ENCODE data around the gene MYO7B.

The MYO7B gene

GRCh38 chr2:127535422-127535901 is at the start of gene MYO7B:
MYO7B (plus strand) TSS chr2:127535683; CDS start chr2:127559723, 24,040 bp downstream.
- no peak for DNase-seq

- no peak for DNase-seq
Measured at GRCh38 chr2:127485694-127486071, 49.8 kb upstream of the MYO7B start.

GRCh38 chr2:127486247-127487058 is 49.0 kb upstream of the MYO7B start:
- DNase-seq: no peak

GRCh38 chr2:127490283-127490682 is 45.2 kb upstream of the MYO7B start:
- DNase-seq: no peak

GRCh38 chr2:127498386-127498785 is 37.1 kb upstream of the MYO7B start:
- no peak for DNase-seq

- no peak for DNase-seq
Measured at GRCh38 chr2:127503491-127503890, 32.0 kb upstream of the MYO7B start.

GRCh38 chr2:127504552-127505430 is 30.7 kb upstream of the MYO7B start:
- no peak for DNase-seq

GRCh38 chr2:127506510-127506909 is 29.0 kb upstream of the MYO7B start:
- no peak for DNase-seq

GRCh38 chr2:127508023-127508630 is 27.4 kb upstream of the MYO7B start:
- DNase-seq: no peak

GRCh38 chr2:127508631-127509034 is 26.9 kb upstream of the MYO7B start:
- no peak for DNase-seq

- no peak for DNase-seq
Measured at GRCh38 chr2:127510073-127510472, 25.4 kb upstream of the MYO7B start.

- no peak for DNase-seq
Measured at GRCh38 chr2:127511090-127511695, 24.3 kb upstream of the MYO7B start.

- DNase-seq: no peak
Measured at GRCh38 chr2:127511917-127512316, 23.6 kb upstream of the MYO7B start.

GRCh38 chr2:127512362-127512761 is 23.1 kb upstream of the MYO7B start:
- no peak for DNase-seq

- no peak for DNase-seq
Measured at GRCh38 chr2:127514076-127514475, 21.4 kb upstream of the MYO7B start.

GRCh38 chr2:127514485-127514884 is 21.0 kb upstream of the MYO7B start:
- DNase-seq: no peak

GRCh38 chr2:127515383-127515915 is 20.0 kb upstream of the MYO7B start:
- DNase-seq: no peak

- DNase-seq: no peak
Measured at GRCh38 chr2:127516041-127516762, 19.3 kb upstream of the MYO7B start.

- no peak for DNase-seq
Measured at GRCh38 chr2:127517465-127517864, 18.0 kb upstream of the MYO7B start.

- DNase-seq: no peak
Measured at GRCh38 chr2:127520424-127520823, 15.1 kb upstream of the MYO7B start.

- DNase-seq: no peak
Measured at GRCh38 chr2:127523269-127523939, 12.1 kb upstream of the MYO7B start.
